ENCODE results near the gene ATXN3L. TPM values are rescaled to one million over a fixed set of nuclear protein-coding genes. Genes with fewer than 3 reads are reported as not detected.

Gene ATXN3L
- total RNA-seq, 1 donor from 2014 or later: not detected

- no peak for DNase-seq (ENCODE audit: low read depth)
- TF ChIP-seq, protein P1, sequence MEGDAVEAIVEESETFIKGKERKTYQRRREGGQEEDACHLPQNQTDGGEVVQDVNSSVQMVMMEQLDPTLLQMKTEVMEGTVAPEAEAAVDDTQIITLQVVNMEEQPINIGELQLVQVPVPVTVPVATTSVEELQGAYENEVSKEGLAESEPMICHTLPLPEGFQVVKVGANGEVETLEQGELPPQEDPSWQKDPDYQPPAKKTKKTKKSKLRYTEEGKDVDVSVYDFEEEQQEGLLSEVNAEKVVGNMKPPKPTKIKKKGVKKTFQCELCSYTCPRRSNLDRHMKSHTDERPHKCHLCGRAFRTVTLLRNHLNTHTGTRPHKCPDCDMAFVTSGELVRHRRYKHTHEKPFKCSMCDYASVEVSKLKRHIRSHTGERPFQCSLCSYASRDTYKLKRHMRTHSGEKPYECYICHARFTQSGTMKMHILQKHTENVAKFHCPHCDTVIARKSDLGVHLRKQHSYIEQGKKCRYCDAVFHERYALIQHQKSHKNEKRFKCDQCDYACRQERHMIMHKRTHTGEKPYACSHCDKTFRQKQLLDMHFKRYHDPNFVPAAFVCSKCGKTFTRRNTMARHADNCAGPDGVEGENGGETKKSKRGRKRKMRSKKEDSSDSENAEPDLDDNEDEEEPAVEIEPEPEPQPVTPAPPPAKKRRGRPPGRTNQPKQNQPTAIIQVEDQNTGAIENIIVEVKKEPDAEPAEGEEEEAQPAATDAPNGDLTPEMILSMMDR (IDR thresholded peaks at IDR 0.05; ENCODE audit: insufficient read depth, low read length, poor library complexity, severe bottlenecking): no peak
- Histone ChIP-seq H3K27me3 (ENCODE audit: control insufficient read depth, insufficient read depth, low read length) (no peaks in the 10 kb centered on the region), H3K36me3 (ENCODE audit: control insufficient read depth, insufficient read depth, low read length) (no peaks in the 10 kb centered on the region), H3K4me3 (ENCODE audit: low read depth, low read length) (no peak overlapping the region)
These were observed 26.2 kb downstream of the ATXN3L start for GRCh38 chrX:13293700-13294099.

DNA sequence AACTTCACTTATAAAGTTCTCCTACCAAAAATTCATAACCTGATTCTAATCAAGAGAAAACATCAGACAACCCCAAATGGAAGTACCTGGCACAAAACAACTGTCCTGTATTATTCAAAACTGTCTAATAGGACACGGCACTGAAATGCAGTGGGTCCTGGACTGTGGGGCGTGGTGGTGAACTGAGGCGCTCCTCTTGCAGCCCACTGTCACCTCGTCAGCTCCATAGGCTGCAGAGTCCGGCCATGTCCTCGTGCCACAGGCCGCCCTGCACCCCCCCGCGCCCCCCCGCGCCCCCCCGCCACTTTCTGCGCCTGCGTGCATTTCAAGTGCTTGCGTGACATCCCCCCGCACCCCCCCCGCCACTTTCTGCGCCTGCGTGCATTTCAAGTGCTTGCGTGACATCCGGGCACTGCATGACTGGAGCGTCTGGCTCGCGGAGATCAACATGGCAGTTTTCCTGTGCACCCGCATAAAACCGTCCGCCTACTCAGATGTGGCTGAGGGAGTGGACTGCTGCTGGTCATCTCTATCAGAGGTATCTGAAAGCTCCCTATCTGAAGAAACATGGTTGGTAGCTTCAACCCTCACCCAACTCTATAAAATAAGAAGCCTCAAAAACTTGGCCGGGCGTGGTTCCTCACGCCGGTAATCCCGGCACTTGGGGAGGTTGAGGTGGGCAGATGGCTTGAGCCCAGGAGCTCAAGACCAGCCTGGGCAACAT lies 28.8 kb downstream of the ATXN3L start:
- Histone ChIP-seq H3K4me3 (ENCODE audit: low read depth, low read length) (no peak overlapping the region), H3K27me3 (ENCODE audit: control insufficient read depth, insufficient read depth, low read length) (no peaks in the 10 kb centered on the region), H3K36me3 (ENCODE audit: control insufficient read depth, insufficient read depth, low read length) (no peaks in the 10 kb centered on the region)
- TF ChIP-seq, protein P1 (IDR thresholded peaks at IDR 0.05; ENCODE audit: insufficient read depth, low read length, poor library complexity, severe bottlenecking): no peak
- no peak for DNase-seq (ENCODE audit: low read depth)

DNA sequence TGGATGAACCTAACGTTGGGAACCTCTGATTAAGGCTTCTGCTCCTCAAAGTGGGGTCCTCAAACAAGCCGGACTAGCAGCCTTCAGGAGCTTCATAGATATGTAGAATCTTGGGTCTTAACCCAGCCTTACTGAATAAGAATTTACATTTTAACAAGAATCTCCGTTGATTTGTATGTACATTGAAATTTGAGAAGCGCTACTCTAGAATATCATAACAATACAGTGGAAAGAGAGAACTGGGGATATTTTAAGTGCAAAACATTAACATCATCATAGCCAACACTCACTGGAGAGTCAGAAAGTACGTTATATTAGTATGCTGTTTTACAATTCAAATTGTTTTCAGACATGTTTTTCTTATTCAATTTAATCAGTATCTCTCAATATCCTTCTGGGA lies 31.2 kb downstream of the ATXN3L start:
- H3K4me3 ChIP-seq (ENCODE audit: low read depth, low read length): no peak overlapping the region
- H3K27me3 ChIP-seq (ENCODE audit: control insufficient read depth, insufficient read depth, low read length): no peaks in the 10 kb centered on the region
- DNase-seq (ENCODE audit: low read depth): no peak
- TF ChIP-seq, protein P1 (IDR thresholded peaks at IDR 0.05; ENCODE audit: insufficient read depth, low read length, poor library complexity, severe bottlenecking): no peak
- H3K36me3 ChIP-seq (ENCODE audit: control insufficient read depth, insufficient read depth, low read length): peaks cover 1% of the 10 kb centered on the region

DNA sequence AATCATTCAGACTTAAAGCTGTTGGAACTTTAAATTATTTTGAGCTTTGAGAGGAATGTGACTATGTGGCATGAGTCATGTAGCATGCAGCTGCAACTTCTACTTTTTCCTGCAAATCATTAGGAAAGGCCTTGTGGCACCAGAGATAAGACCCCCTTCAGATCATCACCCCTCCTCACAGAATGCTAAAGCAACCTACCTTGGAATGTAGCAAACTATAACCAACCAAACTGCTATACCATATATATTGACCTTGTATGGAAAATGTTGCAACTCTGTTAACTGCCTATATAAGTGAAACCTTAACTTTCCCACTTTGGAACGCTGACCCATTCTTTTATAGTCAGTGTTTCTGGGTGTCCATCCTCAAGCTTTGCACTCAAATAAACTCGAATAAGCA lies 32.0 kb downstream of the ATXN3L start:
- Histone ChIP-seq H3K27me3 (ENCODE audit: control insufficient read depth, insufficient read depth, low read length) (no peaks in the 10 kb centered on the region), H3K36me3 (ENCODE audit: control insufficient read depth, insufficient read depth, low read length) (peaks cover 1% of the 10 kb centered on the region), H3K4me3 (ENCODE audit: low read depth, low read length) (no peak overlapping the region)
- TF ChIP-seq, protein P1 (IDR thresholded peaks at IDR 0.05; ENCODE audit: insufficient read depth, low read length, poor library complexity, severe bottlenecking): no peak
- DNase-seq (ENCODE audit: low read depth): no peak

DNA sequence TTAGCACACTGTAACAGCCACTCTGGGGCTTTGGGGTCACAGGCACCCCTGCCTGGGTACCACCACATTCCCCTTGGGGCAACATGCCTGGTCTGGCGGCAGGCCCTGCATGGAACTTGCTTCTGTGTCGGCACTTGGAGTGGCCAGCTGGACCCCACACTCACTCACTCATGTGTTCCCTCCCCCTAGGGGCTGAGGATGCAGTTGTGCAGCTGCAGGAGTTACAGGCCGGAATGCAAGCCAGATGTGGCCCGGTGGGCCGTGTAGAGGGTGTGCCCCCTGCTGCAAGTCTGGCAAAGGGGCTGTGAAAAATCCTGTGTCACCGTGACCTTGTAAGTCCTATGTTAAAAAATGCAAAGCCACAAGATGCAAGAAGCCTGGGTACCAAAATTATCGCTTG lies 34.2 kb downstream of the ATXN3L start:
- no peak overlapping the region for H3K4me3 ChIP-seq (ENCODE audit: low read depth, low read length)
- H3K36me3 ChIP-seq (ENCODE audit: control insufficient read depth, insufficient read depth, low read length): peaks cover 1% of the 10 kb centered on the region
- no peak for DNase-seq (ENCODE audit: low read depth)

More for the DNA sequence above, 34.2 kb downstream of the ATXN3L start:
- TF ChIP-seq, protein P1 (IDR thresholded peaks at IDR 0.05; ENCODE audit: insufficient read depth, low read length, poor library complexity, severe bottlenecking): no peak
- H3K27me3 ChIP-seq (ENCODE audit: control insufficient read depth, insufficient read depth, low read length): no peaks in the 10 kb centered on the region

Data from kidney epithelial cell (primary cell).